Measurements from ENCODE around the gene KLHL26.

DNA sequence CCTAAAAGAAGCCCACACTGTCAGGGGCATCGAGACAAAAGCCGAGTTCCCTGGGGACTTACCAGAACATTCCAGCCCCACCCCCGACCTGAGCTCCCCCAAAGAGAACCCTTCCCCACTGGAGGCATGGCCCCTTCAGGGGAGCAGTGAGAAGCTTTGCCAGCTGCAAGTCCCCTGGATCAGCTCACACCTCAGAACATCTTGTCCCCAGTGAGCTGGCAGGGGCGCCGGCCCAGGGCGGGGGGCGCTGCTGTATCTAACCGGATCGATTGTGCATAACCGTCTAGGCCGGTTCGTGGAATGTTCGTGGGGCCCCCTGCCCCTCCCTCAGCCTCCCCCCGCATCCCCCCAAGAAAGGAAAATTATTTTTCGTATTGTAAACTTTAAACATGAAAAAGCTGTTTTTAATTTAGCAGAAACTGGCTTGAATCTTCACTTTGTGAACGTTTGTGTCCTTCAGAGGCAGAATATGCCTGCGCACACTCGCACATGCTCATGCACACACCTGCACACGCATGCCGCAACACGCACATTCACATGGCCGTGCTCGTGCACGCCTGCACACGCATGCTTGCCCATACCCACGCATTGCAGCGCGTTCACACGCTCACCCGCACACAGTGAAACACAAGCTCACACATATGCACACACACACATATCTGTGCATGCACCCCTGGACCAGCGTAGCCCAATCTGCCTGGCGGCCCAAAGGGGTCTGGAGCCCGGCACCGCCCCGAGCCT is 34.6 kb downstream of the KLHL26 start:
- TF ChIP-seq, protein P1, sequence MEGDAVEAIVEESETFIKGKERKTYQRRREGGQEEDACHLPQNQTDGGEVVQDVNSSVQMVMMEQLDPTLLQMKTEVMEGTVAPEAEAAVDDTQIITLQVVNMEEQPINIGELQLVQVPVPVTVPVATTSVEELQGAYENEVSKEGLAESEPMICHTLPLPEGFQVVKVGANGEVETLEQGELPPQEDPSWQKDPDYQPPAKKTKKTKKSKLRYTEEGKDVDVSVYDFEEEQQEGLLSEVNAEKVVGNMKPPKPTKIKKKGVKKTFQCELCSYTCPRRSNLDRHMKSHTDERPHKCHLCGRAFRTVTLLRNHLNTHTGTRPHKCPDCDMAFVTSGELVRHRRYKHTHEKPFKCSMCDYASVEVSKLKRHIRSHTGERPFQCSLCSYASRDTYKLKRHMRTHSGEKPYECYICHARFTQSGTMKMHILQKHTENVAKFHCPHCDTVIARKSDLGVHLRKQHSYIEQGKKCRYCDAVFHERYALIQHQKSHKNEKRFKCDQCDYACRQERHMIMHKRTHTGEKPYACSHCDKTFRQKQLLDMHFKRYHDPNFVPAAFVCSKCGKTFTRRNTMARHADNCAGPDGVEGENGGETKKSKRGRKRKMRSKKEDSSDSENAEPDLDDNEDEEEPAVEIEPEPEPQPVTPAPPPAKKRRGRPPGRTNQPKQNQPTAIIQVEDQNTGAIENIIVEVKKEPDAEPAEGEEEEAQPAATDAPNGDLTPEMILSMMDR (IDR thresholded peaks at IDR 0.05): no peak
- no peak for TF ChIP-seq POLR2AphosphoS5 (IDR thresholded peaks at IDR 0.05; ENCODE audit: insufficient read depth in 1 of 2, low read depth in 1 of 2)

Measured in vagina (tissue), 2 donors.